Activated T-helper 1 cell treated with anti-CD3 and anti-CD28 coated beads, Interleukin-12 subunit alpha, Interleukin-12 subunit beta, Interleukin-2, Interleukin-4 antibody, amounts not matched to agents 30 ng/mL and 10 ng/mL and 1 ng/mL, durations not matched to agents 14 hours and 24 hours and 36 hours (primary cell): ENCODE results near the gene NPLOC4. TPM values are rescaled to one million over a fixed set of nuclear protein-coding genes. Genes with fewer than 3 reads are reported as not detected.

ENCODE experiments used
- DNase-seq: peaks from one replicate; pipeline ENCODE4 v3.0.0; 2021; ENCODE audit warnings: low spot score
- H3K27ac Mint-ChIP-seq: one replicate; pipeline ENCODE4 v1.8.0; 2021; ENCODE audit warnings: mild to moderate bottlenecking, mixed read lengths
- H3K27me3 Mint-ChIP-seq: one replicate; pipeline ENCODE4 v1.8.0; 2022; ENCODE audit warnings: mild to moderate bottlenecking, moderate library complexity, mixed read lengths; ENCODE audit not compliant: insufficient read depth
- H3K36me3 Mint-ChIP-seq: one replicate; pipeline ENCODE4 v1.8.0; 2021; ENCODE audit warnings: low read depth, mixed read lengths
- H3K4me1 Mint-ChIP-seq: one replicate; pipeline ENCODE4 v1.8.0; 2021; ENCODE audit warnings: low read depth, mixed read lengths
- H3K4me3 Mint-ChIP-seq: one replicate; pipeline ENCODE4 v1.8.0; 2021; ENCODE audit warnings: mild to moderate bottlenecking, moderate library complexity, mixed read lengths
- H3K9me3 Mint-ChIP-seq: one replicate; pipeline ENCODE4 v1.8.0; 2021; ENCODE audit warnings: mixed read lengths
- intact Hi-C: fragments of 100-400 bp; cut with micrococcal nuclease; formaldehyde crosslinking; loops from one replicate; pipeline ENCODE4 v1.15.1; 2024
- total RNA-seq: library from RNA; stranded (reverse); gene quantifications from 2 replicates; pipeline ENCODE4 v1.2.3, GENCODE V29; 2022

NPLOC4 gene
- total RNA-seq, 1 donor from 2014 or later, result 138 TPM

GRCh38 chr17:81575836-81576235, 61.1 kb downstream of the NPLOC4 start:
- intact Hi-C loops, result loop anchor here (5.0 kb wide), 1 partner anchor 36 kb away; no protein-coding TSS in a partner anchor
- Mint-ChIP-seq H3K27me3 (no peaks in the 10 kb centered on the region), H3K27ac (no peak overlapping the region), H3K9me3 (no peaks in the 10 kb centered on the region), H3K4me1 (peaks cover 7% of the 10 kb centered on the region), H3K36me3 (peaks cover 36% of the 10 kb centered on the region), H3K4me3 (no peak overlapping the region)
- no peak for DNase-seq

GRCh38 chr17:81574643-81574956, 62.3 kb downstream of the NPLOC4 start:
- peaks cover 38% of the 10 kb centered on the region for H3K36me3 Mint-ChIP-seq
- H3K9me3 Mint-ChIP-seq, result no peaks in the 10 kb centered on the region
- no peaks in the 10 kb centered on the region for H3K27me3 Mint-ChIP-seq
- H3K27ac Mint-ChIP-seq, result no peak overlapping the region
- DNase-seq, result no peak
- intact Hi-C loops, result no loop called here
- no peak overlapping the region for H3K4me3 Mint-ChIP-seq
- peaks cover 7% of the 10 kb centered on the region for H3K4me1 Mint-ChIP-seq

- Mint-ChIP-seq H3K36me3 (peaks cover 42% of the 10 kb centered on the region), H3K27ac (no peak overlapping the region), H3K4me3 (peak overlapping the region; percentile 33), H3K9me3 (no peaks in the 10 kb centered on the region), H3K27me3 (no peaks in the 10 kb centered on the region), H3K4me1 (peaks cover 7% of the 10 kb centered on the region)
- DNase-seq, result no peak
- intact Hi-C loops, result no loop called here
Measured at GRCh38 chr17:81573794-81574642, 62.9 kb downstream of the NPLOC4 start.

GRCh38 chr17:81572563-81573168, 64.2 kb downstream of the NPLOC4 start:
- peaks cover 52% of the 10 kb centered on the region for H3K36me3 Mint-ChIP-seq

GRCh38 chr17:81570964-81571363, 65.9 kb downstream of the NPLOC4 start:
- H3K4me1 Mint-ChIP-seq, result no peaks in the 10 kb centered on the region
- DNase-seq, result no peak
- H3K9me3 Mint-ChIP-seq, result no peaks in the 10 kb centered on the region
- no peaks in the 10 kb centered on the region for H3K27me3 Mint-ChIP-seq
- peaks cover 53% of the 10 kb centered on the region for H3K36me3 Mint-ChIP-seq
- no peak overlapping the region for H3K27ac Mint-ChIP-seq
- intact Hi-C loops, result no loop called here
- H3K4me3 Mint-ChIP-seq, result no peak overlapping the region

More at GRCh38 chr17:81572563-81573168, 64.2 kb downstream of the NPLOC4 start:
- Mint-ChIP-seq H3K27ac (no peak overlapping the region), H3K27me3 (no peaks in the 10 kb centered on the region), H3K4me3 (no peak overlapping the region), H3K4me1 (no peaks in the 10 kb centered on the region), H3K9me3 (no peaks in the 10 kb centered on the region)
- intact Hi-C loops, result no loop called here
- no peak for DNase-seq

GRCh38 chr17:81569986-81570514, 66.9 kb downstream of the NPLOC4 start:
- no peak for DNase-seq
- Mint-ChIP-seq H3K27me3 (no peaks in the 10 kb centered on the region), H3K4me1 (no peaks in the 10 kb centered on the region), H3K4me3 (no peak overlapping the region), H3K27ac (no peak overlapping the region), H3K9me3 (no peaks in the 10 kb centered on the region), H3K36me3 (peaks cover 56% of the 10 kb centered on the region)
- intact Hi-C loops, result no loop called here

GRCh38 chr17:81568416-81568815, 68.5 kb downstream of the NPLOC4 start:
- no peak for DNase-seq
- Mint-ChIP-seq H3K4me3 (no peak overlapping the region), H3K27ac (peak overlapping the region; percentile 58), H3K9me3 (no peaks in the 10 kb centered on the region), H3K27me3 (no peaks in the 10 kb centered on the region), H3K4me1 (no peaks in the 10 kb centered on the region), H3K36me3 (peaks cover 50% of the 10 kb centered on the region)
- intact Hi-C loops, result no loop called here

GRCh38 chr17:81567191-81567590, 69.7 kb downstream of the NPLOC4 start:
- H3K36me3 Mint-ChIP-seq, result peaks cover 48% of the 10 kb centered on the region
- no peaks in the 10 kb centered on the region for H3K27me3 Mint-ChIP-seq
- H3K4me3 Mint-ChIP-seq, result no peak overlapping the region
- H3K27ac Mint-ChIP-seq, result no peak overlapping the region
- intact Hi-C loops, result no loop called here
- H3K9me3 Mint-ChIP-seq, result no peaks in the 10 kb centered on the region
- H3K4me1 Mint-ChIP-seq, result no peaks in the 10 kb centered on the region
- no peak for DNase-seq

- no peak overlapping the region for H3K4me3 Mint-ChIP-seq
- no peaks in the 10 kb centered on the region for H3K27me3 Mint-ChIP-seq
- H3K9me3 Mint-ChIP-seq, result no peaks in the 10 kb centered on the region
- H3K27ac Mint-ChIP-seq, result no peak overlapping the region
- intact Hi-C loops, result no loop called here
- H3K36me3 Mint-ChIP-seq, result peaks cover 49% of the 10 kb centered on the region
- DNase-seq, result no peak
- no peaks in the 10 kb centered on the region for H3K4me1 Mint-ChIP-seq
Measured at GRCh38 chr17:81566461-81567126, 70.3 kb downstream of the NPLOC4 start.

GRCh38 chr17:81565231-81565630, 71.7 kb downstream of the NPLOC4 start:
- no peaks in the 10 kb centered on the region for H3K27me3 Mint-ChIP-seq
- no peaks in the 10 kb centered on the region for H3K9me3 Mint-ChIP-seq
- no peak overlapping the region for H3K4me3 Mint-ChIP-seq
- no peak overlapping the region for H3K27ac Mint-ChIP-seq
- peaks cover 49% of the 10 kb centered on the region for H3K36me3 Mint-ChIP-seq
- no peaks in the 10 kb centered on the region for H3K4me1 Mint-ChIP-seq
- intact Hi-C loops, result no loop called here
- DNase-seq, result no peak

GRCh38 chr17:81564778-81565177, 72.1 kb downstream of the NPLOC4 start:
- DNase-seq, result no peak
- Mint-ChIP-seq H3K4me1 (no peaks in the 10 kb centered on the region), H3K27ac (no peak overlapping the region), H3K36me3 (peaks cover 46% of the 10 kb centered on the region), H3K9me3 (no peaks in the 10 kb centered on the region), H3K4me3 (no peak overlapping the region), H3K27me3 (no peaks in the 10 kb centered on the region)
- intact Hi-C loops, result no loop called here

- H3K36me3 Mint-ChIP-seq, result peaks cover 41% of the 10 kb centered on the region
- intact Hi-C loops, result no loop called here
- H3K4me1 Mint-ChIP-seq, result no peaks in the 10 kb centered on the region
- no peak overlapping the region for H3K4me3 Mint-ChIP-seq
- no peak overlapping the region for H3K27ac Mint-ChIP-seq
- H3K27me3 Mint-ChIP-seq, result no peaks in the 10 kb centered on the region
- no peak for DNase-seq
- H3K9me3 Mint-ChIP-seq, result no peaks in the 10 kb centered on the region
Measured at GRCh38 chr17:81563861-81564586, 72.9 kb downstream of the NPLOC4 start.
